ENCODE measurements around the gene APP. TPM values are rescaled to one million over a fixed set of nuclear protein-coding genes. Genes with fewer than 3 reads are reported as not detected.

The APP gene
- total RNA-seq, 2 donors from 2014 or later, result 256 to 423 TPM

- H3K4me3 ChIP-seq, result no peak overlapping the region
- TF ChIP-seq POLR2A (IDR thresholded peaks at IDR 0.05), result no peak
- TF ChIP-seq CTCF (IDR thresholded peaks at IDR 0.05), result no peak
- no peaks in the 10 kb centered on the region for H3K27me3 ChIP-seq
- no peaks in the 10 kb centered on the region for H3K9me3 ChIP-seq
- ATAC-seq (no peak), DNase-seq (no peak)
- H3K27ac ChIP-seq, result no peak overlapping the region
- intact Hi-C loops (cut with DNase I), result no loop called here
- 74 to 84% methylated on average over 1 of the region's 1 CpG for WGBS, 2 donors
- no peaks in the 10 kb centered on the region for H3K36me3 ChIP-seq (replicated peaks in 1 of 2; ENCODE audit: insufficient read depth in 1 of 2, low read depth in 2 of 2)
- H3K4me1 ChIP-seq, result peaks cover 48% of the 10 kb centered on the region
These were observed 50.7 kb downstream of the APP start for GRCh38 chr21:26119906-26120305.

GRCh38 chr21:26118938-26119540 lies 51.5 kb downstream of the APP start:
- 67 to 78% methylated on average over 2 of the region's 2 CpGs for WGBS, 2 donors
- no peaks in the 10 kb centered on the region for H3K27me3 ChIP-seq
- DNase-seq, result no peak
- H3K9me3 ChIP-seq, result no peaks in the 10 kb centered on the region
- no peak overlapping the region for H3K4me3 ChIP-seq
- H3K36me3 ChIP-seq (replicated peaks in 1 of 2; ENCODE audit: insufficient read depth in 1 of 2, low read depth in 2 of 2), result no peaks in the 10 kb centered on the region
- H3K27ac ChIP-seq, result no peak overlapping the region
- H3K4me1 ChIP-seq, result peaks cover 42% of the 10 kb centered on the region
- ATAC-seq, result no peak
- intact Hi-C loops (cut with DNase I), result no loop called here
- TF ChIP-seq CTCF (IDR thresholded peaks at IDR 0.05) (no peak), POLR2A (IDR thresholded peaks at IDR 0.05) (no peak)

GRCh38 chr21:26117972-26118367 lies 52.6 kb downstream of the APP start:
- Histone ChIP-seq H3K27ac (peak overlapping the region in 3 of 4 donors; percentile 65 to 73 (median 73)), H3K27me3 (no peaks in the 10 kb centered on the region), H3K4me1 (peaks cover 35% of the 10 kb centered on the region), H3K9me3 (no peaks in the 10 kb centered on the region), H3K4me3 (no peak overlapping the region), H3K36me3 (replicated peaks in 1 of 2; ENCODE audit: insufficient read depth in 1 of 2, low read depth in 2 of 2) (no peaks in the 10 kb centered on the region)
- intact Hi-C loops (cut with DNase I), result no loop called here
- no peak for TF ChIP-seq CTCF (IDR thresholded peaks at IDR 0.05)
- no peak for TF ChIP-seq POLR2A (IDR thresholded peaks at IDR 0.05)
- 52 to 57% methylated on average over 3 of the region's 3 CpGs for WGBS, 2 donors
- no peak for DNase-seq
- no peak for ATAC-seq

- Histone ChIP-seq H3K4me3 (no peak overlapping the region), H3K4me1 (peaks cover 37% of the 10 kb centered on the region), H3K27me3 (no peaks in the 10 kb centered on the region), H3K9me3 (no peaks in the 10 kb centered on the region), H3K36me3 (replicated peaks in 1 of 2; ENCODE audit: insufficient read depth in 1 of 2, low read depth in 2 of 2) (no peaks in the 10 kb centered on the region), H3K27ac (peak overlapping the region; percentile 22 to 73 (median 69))
- intact Hi-C loops (cut with DNase I), result no loop called here
- ATAC-seq (no peak), DNase-seq (no peak)
- TF ChIP-seq CTCF (IDR thresholded peaks at IDR 0.05) (no peak), POLR2A (IDR thresholded peaks at IDR 0.05) (no peak)
- WGBS, 2 donors, result 76 to 77% methylated on average over 5 of the region's 5 CpGs
These were observed 53.1 kb downstream of the APP start for GRCh38 chr21:26117324-26117971.
